GM13976 (cell line): ENCODE measurements around the gene DIP2B.

ENCODE experiments used
- DNase-seq: peaks from one replicate; pipeline ENCODE4 v3.0.0; 2012; ENCODE audit warnings: low spot score
- in situ Hi-C: fragments of 300-500 bp; cut with MboI; formaldehyde crosslinking; loops from one replicate; pipeline ENCODE4 v1.12.0; 2022; ENCODE audit warnings: low sequenced_read_pairs, mixed read lengths, inconsistent platforms; ENCODE audit not compliant: unreplicated experiment
- TF ChIP-seq, protein P1 (sequence below): IDR thresholded peaks from 2 replicates; pipeline ENCODE4 v1.5.1; 2012; ENCODE audit warnings: borderline replicate concordance, mild to moderate bottlenecking; ENCODE audit not compliant: insufficient read depth; ENCODE audit errors: extremely low read depth, missing control alignments, control extremely low read depth

DIP2B gene

DNA sequence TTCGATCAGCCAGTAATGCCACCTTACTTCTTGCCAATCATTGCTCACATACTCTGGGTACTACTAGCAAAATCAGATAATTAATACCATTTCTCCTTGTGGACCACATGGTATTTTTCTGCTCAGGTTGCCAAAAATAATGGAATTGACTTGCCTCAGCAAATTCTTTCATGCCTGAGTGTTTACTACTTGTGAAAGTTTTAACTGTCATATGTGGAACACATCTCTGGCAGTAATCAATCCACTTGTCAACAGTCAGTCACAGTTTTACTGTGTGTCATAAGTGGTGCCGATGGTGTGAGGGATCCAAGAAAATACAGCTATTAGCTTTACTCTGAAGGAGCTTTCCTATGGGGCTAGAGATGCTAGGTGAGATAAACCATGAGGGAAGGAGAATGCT lies 203.8 kb downstream of the DIP2B start:
- in situ Hi-C loops, result no loop called here
- TF ChIP-seq, protein P1, sequence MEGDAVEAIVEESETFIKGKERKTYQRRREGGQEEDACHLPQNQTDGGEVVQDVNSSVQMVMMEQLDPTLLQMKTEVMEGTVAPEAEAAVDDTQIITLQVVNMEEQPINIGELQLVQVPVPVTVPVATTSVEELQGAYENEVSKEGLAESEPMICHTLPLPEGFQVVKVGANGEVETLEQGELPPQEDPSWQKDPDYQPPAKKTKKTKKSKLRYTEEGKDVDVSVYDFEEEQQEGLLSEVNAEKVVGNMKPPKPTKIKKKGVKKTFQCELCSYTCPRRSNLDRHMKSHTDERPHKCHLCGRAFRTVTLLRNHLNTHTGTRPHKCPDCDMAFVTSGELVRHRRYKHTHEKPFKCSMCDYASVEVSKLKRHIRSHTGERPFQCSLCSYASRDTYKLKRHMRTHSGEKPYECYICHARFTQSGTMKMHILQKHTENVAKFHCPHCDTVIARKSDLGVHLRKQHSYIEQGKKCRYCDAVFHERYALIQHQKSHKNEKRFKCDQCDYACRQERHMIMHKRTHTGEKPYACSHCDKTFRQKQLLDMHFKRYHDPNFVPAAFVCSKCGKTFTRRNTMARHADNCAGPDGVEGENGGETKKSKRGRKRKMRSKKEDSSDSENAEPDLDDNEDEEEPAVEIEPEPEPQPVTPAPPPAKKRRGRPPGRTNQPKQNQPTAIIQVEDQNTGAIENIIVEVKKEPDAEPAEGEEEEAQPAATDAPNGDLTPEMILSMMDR, result no peak
- no peak for DNase-seq

DNA sequence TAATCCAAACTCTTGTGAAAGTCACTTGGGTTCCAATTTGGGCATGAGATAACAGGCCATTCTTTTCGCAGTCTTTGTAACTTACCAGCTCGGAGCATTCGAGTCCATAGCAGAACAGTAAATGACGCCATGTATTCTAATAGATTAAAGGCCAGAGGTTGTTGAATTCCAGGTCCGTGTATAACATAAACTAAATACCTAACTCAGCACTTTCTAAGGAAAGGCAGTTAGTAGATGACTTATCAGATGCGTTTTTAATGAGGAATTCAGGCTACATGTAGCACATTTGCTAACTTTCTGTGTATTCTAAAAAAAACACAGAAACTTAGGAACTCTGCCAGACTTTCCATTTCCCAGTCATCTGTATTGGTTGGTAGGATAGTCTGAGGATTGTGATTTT lies 206.3 kb downstream of the DIP2B start:
- TF ChIP-seq, protein P1, result no peak
- DNase-seq, result no peak
- in situ Hi-C loops, result no loop called here

DNA sequence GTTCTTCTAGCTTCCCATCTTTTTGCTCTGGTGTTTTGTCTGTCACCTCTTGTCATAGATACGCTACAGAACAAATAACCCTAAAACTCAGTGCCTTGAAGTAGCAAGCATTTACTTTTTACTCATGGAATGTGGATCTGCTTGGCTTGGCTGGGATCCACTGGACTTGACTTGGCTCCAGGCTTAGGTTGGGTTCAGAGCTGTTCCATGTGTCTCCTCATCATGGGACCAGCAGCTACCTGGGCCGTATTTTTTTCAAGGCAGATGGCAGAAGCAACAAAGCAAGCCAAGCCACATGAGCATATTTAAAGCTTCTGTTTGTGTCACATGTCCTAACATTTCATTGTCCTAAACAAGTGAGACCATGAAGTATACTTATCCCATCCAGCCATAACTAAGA lies 210.4 kb downstream of the DIP2B start:
- no peak for DNase-seq
- in situ Hi-C loops, result no loop called here
- TF ChIP-seq, protein P1, result no peak

- TF ChIP-seq, protein P1, result no peak
- DNase-seq, result no peak
- in situ Hi-C loops, result no loop called here
These were observed 214.0 kb downstream of the DIP2B start for GRCh38 chr12:50718760-50719159.

DNA sequence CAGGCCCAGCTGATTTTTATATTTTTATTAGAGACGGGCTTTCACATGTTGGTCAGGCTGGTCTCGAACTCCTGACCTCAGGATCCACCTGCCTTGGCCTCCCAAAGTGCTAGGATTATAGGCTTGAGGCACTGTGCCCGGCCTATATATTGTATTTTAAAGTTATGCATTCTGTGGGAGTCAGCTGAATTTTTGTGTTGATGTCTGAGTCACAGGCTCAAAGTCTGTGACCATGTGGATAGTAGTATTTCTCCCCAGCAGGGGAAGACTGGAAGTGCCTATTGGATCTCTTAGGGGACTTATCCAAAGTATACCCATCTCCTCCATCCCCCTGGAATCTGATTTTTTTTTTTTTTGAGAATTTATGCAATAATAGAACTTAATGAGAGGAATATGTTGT lies 215.3 kb downstream of the DIP2B start:
- in situ Hi-C loops, result no loop called here
- TF ChIP-seq, protein P1, result no peak
- DNase-seq, result no peak

GRCh38 chr12:50720501-50720900 lies 215.7 kb downstream of the DIP2B start:
- in situ Hi-C loops, result no loop called here
- TF ChIP-seq, protein P1, result no peak
- DNase-seq, result no peak

GRCh38 chr12:50723865-50724264 lies 219.1 kb downstream of the DIP2B start:
- DNase-seq, result no peak
- in situ Hi-C loops, result no loop called here
- TF ChIP-seq, protein P1, result no peak
